CD14-positive monocyte (primary cell): ENCODE data around the gene ELFN1. TPM values are rescaled to one million over a fixed set of nuclear protein-coding genes. Genes with fewer than 3 reads are reported as not detected.

ENCODE experiments used
- DNase-seq, 3 donors: peaks; one replicate each; pipeline ENCODE4 v3.0.0-alpha.2; 2011 to 2022
- H2AFZ ChIP-seq: 2 replicates; pipeline ENCODE4 v1.6.0; 2012; ENCODE audit warnings: mild to moderate bottlenecking, low read depth, low read length, inconsistent platforms; ENCODE audit not compliant: insufficient read depth, poor library complexity, severe bottlenecking
- H3K27ac ChIP-seq, 2 donors: 1 replicate in 1 of 2; 2 replicates in 1 of 2; pipeline ENCODE4 v1.5.1; 2012 to 2013; ENCODE audit warnings: low read length in 2 of 2, control low read depth in 1 of 2, inconsistent platforms in 1 of 2, low read depth in 1 of 2, mild to moderate bottlenecking in 1 of 2
- H3K27me3 ChIP-seq, 2 donors: one replicate each; pipeline versions ENCODE4 v1.6.0 to v1.6.1; 2011 to 2013; ENCODE audit warnings: low read length in 2 of 2; ENCODE audit not compliant: control insufficient read depth in 2 of 2, insufficient read depth in 2 of 2
- H3K36me3 ChIP-seq, 2 donors: replicated peaks in 1 of 2; 1 replicate in 1 of 2; 2 replicates in 1 of 2; pipeline versions ENCODE4 v1.5.1 to v1.6.1; 2012 to 2013; ENCODE audit warnings: low read length in 2 of 2, control low read depth in 1 of 2, inconsistent platforms in 1 of 2, mild to moderate bottlenecking in 1 of 2; ENCODE audit not compliant: insufficient read depth in 2 of 2, control insufficient read depth in 1 of 2
- H3K4me1 ChIP-seq, 2 donors: 1 replicate in 1 of 2; 2 replicates in 1 of 2; pipeline versions ENCODE4 v1.5.1 to v1.6.1; 2012 to 2013; ENCODE audit warnings: low read length in 2 of 2, control low read depth in 1 of 2, inconsistent platforms in 1 of 2, mild to moderate bottlenecking in 1 of 2, moderate library complexity in 1 of 2; ENCODE audit not compliant: insufficient read depth in 2 of 2, control insufficient read depth in 1 of 2
- H3K4me2 ChIP-seq: replicated peaks from 2 replicates; pipeline ENCODE3; 2012; ENCODE audit warnings: low read length, moderate library complexity, mild to moderate bottlenecking; ENCODE audit not compliant: poor library complexity, severe bottlenecking; ENCODE audit errors: extremely low read depth
- H3K4me3 ChIP-seq, 3 experiments: fragments of 200-600 bp in 1 of 3; sonication (generic) in 1 of 3; replicated peaks in 1 of 3; 1 replicate in 2 of 3; 2 replicates in 1 of 3; pipeline ENCODE4 v1.5.1; 2011 to 2013; ENCODE audit warnings: low read length in 3 of 3, mild to moderate bottlenecking in 3 of 3, control low read depth in 2 of 3, low read depth in 2 of 3, inconsistent platforms in 1 of 3, moderate library complexity in 1 of 3
- H3K79me2 ChIP-seq: 2 replicates; pipeline ENCODE4 v1.6.0; 2012; ENCODE audit warnings: mild to moderate bottlenecking, control low read depth, inconsistent platforms, low read length, moderate library complexity; ENCODE audit not compliant: insufficient read depth
- H3K9ac ChIP-seq: 2 replicates; pipeline ENCODE4 v1.6.0; 2017; ENCODE audit warnings: low read length, mild to moderate bottlenecking; ENCODE audit not compliant: insufficient read depth, poor library complexity, severe bottlenecking
- H3K9me3 ChIP-seq, 2 donors: replicated peaks in 1 of 2; 1 replicate in 1 of 2; 2 replicates in 1 of 2; pipeline versions ENCODE4 v1.5.1 to v1.6.1; 2012 to 2013; ENCODE audit warnings: low read length in 2 of 2, control low read depth in 1 of 2; ENCODE audit not compliant: control insufficient read depth in 1 of 2, insufficient read depth in 1 of 2
- H4K20me1 ChIP-seq: 2 replicates; pipeline ENCODE4 v1.6.0; 2012; ENCODE audit warnings: mild to moderate bottlenecking, low read length, control low read depth, moderate library complexity; ENCODE audit not compliant: insufficient read depth
- H3K27ac Mint-ChIP-seq, 7 donors: one replicate each; pipeline ENCODE4 v1.8.0; 2020; ENCODE audit warnings: mild to moderate bottlenecking in 7 of 7, mixed read lengths in 7 of 7, moderate library complexity in 6 of 7, inconsistent platforms in 2 of 7
- H3K27me3 Mint-ChIP-seq, 3 donors: one replicate each; pipeline ENCODE4 v1.8.0; 2021 to 2022; ENCODE audit warnings: low read depth in 3 of 3, mild to moderate bottlenecking in 3 of 3, mixed read lengths in 3 of 3, moderate library complexity in 3 of 3, inconsistent platforms in 1 of 3
- H3K36me3 Mint-ChIP-seq, 2 donors: one replicate each; pipeline ENCODE4 v1.8.0; 2020; ENCODE audit warnings: mixed read lengths in 2 of 2, inconsistent platforms in 1 of 2, mild to moderate bottlenecking in 1 of 2
- H3K4me1 Mint-ChIP-seq: one replicate; pipeline ENCODE4 v1.8.0; 2020; ENCODE audit warnings: mild to moderate bottlenecking, mixed read lengths
- H3K4me3 Mint-ChIP-seq, 2 donors: one replicate each; pipeline ENCODE4 v1.8.0; 2020; ENCODE audit warnings: mild to moderate bottlenecking in 2 of 2, mixed read lengths in 2 of 2, moderate library complexity in 1 of 2
- H3K9me3 Mint-ChIP-seq, 7 donors: one replicate each; pipeline ENCODE4 v1.8.0; 2020 to 2022; ENCODE audit warnings: mixed read lengths in 7 of 7, mild to moderate bottlenecking in 6 of 7, moderate library complexity in 6 of 7, inconsistent platforms in 2 of 7
- CTCF ChIP-seq: fragments of 200-600 bp; IDR thresholded peaks from one replicate; pipeline ENCODE4 v1.8.0; 2022; ENCODE audit warnings: antibody characterized with exemption, mild to moderate bottlenecking
- WGBS: methylation state at CpG from one replicate; pipeline ENCODE4 v1.1.5; 2013; ENCODE audit warnings: missing lambda C conversion rate; ENCODE audit not compliant: insufficient coverage; 5-methylcytosine and 5-hydroxymethylcytosine counted together
- intact Hi-C, 2 donors: fragments of 100-400 bp; cut with micrococcal nuclease; formaldehyde crosslinking; loops; one replicate each; pipeline versions ENCODE4 v1.15.0 to v1.15.1; 2023
- polyA plus RNA-seq, 3 donors: library from polyadenylated mRNA; depleted of rRNA in 1 of 3; unstranded in 2 of 3; stranded (reverse) in 1 of 3; fragments of 300-500 nt in 2 of 3; fragments of >200 nt in 1 of 3; fragmentation: Illumina TruSeq in 2 of 3; gene quantifications; 1 replicate in 2 of 3; 2 replicates in 1 of 3; pipeline ENCODE4 v1.2.3, GENCODE V29; 2012 to 2021

ELFN1 gene
- polyA plus RNA-seq, 3 donors = not detected

- no peak overlapping the region for H3K27ac Mint-ChIP-seq
- Histone ChIP-seq H3K27me3 (no peaks in the 10 kb centered on the region), H3K4me2 (no peak overlapping the region), H3K9me3 (peaks cover 26 to 38% of the 10 kb centered on the region in 2 donors), H3K36me3 (no peaks in the 10 kb centered on the region), H3K27ac (no peak overlapping the region), H4K20me1 (no peaks in the 10 kb centered on the region), H3K4me1 (no peaks in the 10 kb centered on the region), H2AFZ (no peak overlapping the region), H3K9ac (no peak overlapping the region), H3K79me2 (no peaks in the 10 kb centered on the region), H3K4me3 (no peak overlapping the region)
- no peak overlapping the region for H3K4me3 Mint-ChIP-seq
- no peak for DNase-seq
- TF ChIP-seq CTCF = no peak
- 88% methylated on average over 6 of the region's 8 CpGs for WGBS
- peaks cover 6 to 16% (median 8%) of the 10 kb centered on the region in 3 donors for H3K27me3 Mint-ChIP-seq
- no peaks in the 10 kb centered on the region for H3K36me3 Mint-ChIP-seq
- H3K4me1 Mint-ChIP-seq = no peaks in the 10 kb centered on the region
- intact Hi-C loops = no loop called here
- H3K9me3 Mint-ChIP-seq = peaks cover 20 to 39% (median 34%) of the 10 kb centered on the region in 7 donors
These were observed 31.0 kb upstream of the ELFN1 start for GRCh38 chr7:1639071-1639470.

GRCh38 chr7:1639532-1640175 is 30.4 kb upstream of the ELFN1 start:
- Mint-ChIP-seq H3K4me1 (no peaks in the 10 kb centered on the region), H3K9me3 (peaks cover 14 to 34% (median 29%) of the 10 kb centered on the region in 7 donors), H3K4me3 (no peak overlapping the region), H3K27me3 (peaks cover 3 to 15% (median 8%) of the 10 kb centered on the region in 3 donors), H3K27ac (no peak overlapping the region), H3K36me3 (no peaks in the 10 kb centered on the region)
- no peak overlapping the region for H2AFZ ChIP-seq
- H3K36me3 ChIP-seq = no peaks in the 10 kb centered on the region
- peaks cover 22 to 33% of the 10 kb centered on the region in 2 donors for H3K9me3 ChIP-seq
- DNase-seq = no peak
- H3K27ac ChIP-seq = no peak overlapping the region
- no peaks in the 10 kb centered on the region for H3K27me3 ChIP-seq
- H3K4me2 ChIP-seq = no peak overlapping the region
- 74% methylated on average over 8 of the region's 15 CpGs for WGBS
- H3K4me3 ChIP-seq = no peak overlapping the region
- H3K4me1 ChIP-seq = no peaks in the 10 kb centered on the region
- intact Hi-C loops = no loop called here
- H4K20me1 ChIP-seq = no peaks in the 10 kb centered on the region
- TF ChIP-seq CTCF = no peak
- no peak overlapping the region for H3K9ac ChIP-seq
- no peaks in the 10 kb centered on the region for H3K79me2 ChIP-seq
